ENCODE results near the gene RGS7.

RGS7 gene

DNA sequence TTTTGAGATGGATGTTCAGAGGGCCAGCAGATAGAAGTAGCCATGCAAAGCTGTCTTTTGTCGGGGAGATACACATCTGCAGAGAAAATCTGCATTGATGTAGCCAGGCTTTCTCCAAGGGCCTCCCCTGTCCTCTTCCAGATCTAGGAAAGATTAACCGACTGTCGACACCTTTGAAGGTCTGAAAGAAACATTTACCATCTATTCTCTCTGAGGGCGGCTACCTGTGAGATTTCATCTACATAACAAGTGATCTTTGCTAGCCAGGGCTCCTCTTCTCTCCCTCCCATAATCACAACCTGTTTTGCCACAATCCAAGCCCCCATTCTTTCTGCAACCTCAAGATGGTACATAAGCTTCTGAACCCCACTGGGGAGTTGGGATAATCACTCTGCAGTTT is 193.6 kb downstream of the RGS7 start:
- H3K4me1 ChIP-seq, result no peaks in the 10 kb centered on the region
- no peak overlapping the region for H3K9ac ChIP-seq
- no peaks in the 10 kb centered on the region for H3K27me3 ChIP-seq (ENCODE audit: control insufficient read depth, insufficient read depth, low read length)
- no peaks in the 10 kb centered on the region for H3K9me3 ChIP-seq (ENCODE audit: control insufficient read depth, low read length)
- no peak overlapping the region for H3K27ac ChIP-seq
- no peaks in the 10 kb centered on the region for H3K36me3 ChIP-seq (ENCODE audit: control insufficient read depth, insufficient read depth, low read length)
- no peaks in the 10 kb centered on the region for H3K79me2 ChIP-seq
- H2AFZ ChIP-seq, result no peak overlapping the region
- no peak overlapping the region for H3K4me3 ChIP-seq (ENCODE audit: low read depth, low read length)
- no peak overlapping the region for H3K4me2 ChIP-seq (ENCODE audit: low read length)
- TF ChIP-seq, protein P1, sequence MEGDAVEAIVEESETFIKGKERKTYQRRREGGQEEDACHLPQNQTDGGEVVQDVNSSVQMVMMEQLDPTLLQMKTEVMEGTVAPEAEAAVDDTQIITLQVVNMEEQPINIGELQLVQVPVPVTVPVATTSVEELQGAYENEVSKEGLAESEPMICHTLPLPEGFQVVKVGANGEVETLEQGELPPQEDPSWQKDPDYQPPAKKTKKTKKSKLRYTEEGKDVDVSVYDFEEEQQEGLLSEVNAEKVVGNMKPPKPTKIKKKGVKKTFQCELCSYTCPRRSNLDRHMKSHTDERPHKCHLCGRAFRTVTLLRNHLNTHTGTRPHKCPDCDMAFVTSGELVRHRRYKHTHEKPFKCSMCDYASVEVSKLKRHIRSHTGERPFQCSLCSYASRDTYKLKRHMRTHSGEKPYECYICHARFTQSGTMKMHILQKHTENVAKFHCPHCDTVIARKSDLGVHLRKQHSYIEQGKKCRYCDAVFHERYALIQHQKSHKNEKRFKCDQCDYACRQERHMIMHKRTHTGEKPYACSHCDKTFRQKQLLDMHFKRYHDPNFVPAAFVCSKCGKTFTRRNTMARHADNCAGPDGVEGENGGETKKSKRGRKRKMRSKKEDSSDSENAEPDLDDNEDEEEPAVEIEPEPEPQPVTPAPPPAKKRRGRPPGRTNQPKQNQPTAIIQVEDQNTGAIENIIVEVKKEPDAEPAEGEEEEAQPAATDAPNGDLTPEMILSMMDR (IDR thresholded peaks at IDR 0.05), result no peak

DNA sequence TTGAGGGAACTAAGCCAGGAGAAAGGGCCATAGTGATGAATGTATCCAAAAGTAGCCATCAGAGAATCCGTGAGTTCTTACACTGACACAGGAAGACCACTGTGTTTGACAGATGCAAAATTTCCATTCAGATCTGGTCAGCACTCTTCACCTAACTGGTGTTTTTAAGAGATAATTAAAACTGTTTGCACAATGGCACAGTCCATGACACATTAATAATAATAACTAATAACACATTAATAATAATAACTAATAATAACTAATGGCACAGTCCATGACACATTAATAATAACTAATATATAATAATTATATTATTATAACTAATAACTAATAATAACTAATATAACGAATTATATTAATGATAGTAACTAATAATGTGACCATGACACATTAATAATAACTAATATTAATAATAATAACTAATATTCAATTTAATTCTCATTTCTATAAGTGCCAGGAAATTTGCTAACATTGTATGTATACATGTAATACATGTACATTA is 195.8 kb downstream of the RGS7 start:
- Histone ChIP-seq H2AFZ (no peak overlapping the region), H3K4me2 (ENCODE audit: low read length) (no peak overlapping the region), H3K9me3 (ENCODE audit: control insufficient read depth, low read length) (no peaks in the 10 kb centered on the region), H3K27ac (no peak overlapping the region), H3K27me3 (ENCODE audit: control insufficient read depth, insufficient read depth, low read length) (no peaks in the 10 kb centered on the region), H3K9ac (no peak overlapping the region), H3K4me1 (no peaks in the 10 kb centered on the region), H3K4me3 (ENCODE audit: low read depth, low read length) (no peak overlapping the region), H3K36me3 (ENCODE audit: control insufficient read depth, insufficient read depth, low read length) (no peaks in the 10 kb centered on the region), H3K79me2 (no peaks in the 10 kb centered on the region)
- TF ChIP-seq, protein P1 (IDR thresholded peaks at IDR 0.05), result no peak

DNA sequence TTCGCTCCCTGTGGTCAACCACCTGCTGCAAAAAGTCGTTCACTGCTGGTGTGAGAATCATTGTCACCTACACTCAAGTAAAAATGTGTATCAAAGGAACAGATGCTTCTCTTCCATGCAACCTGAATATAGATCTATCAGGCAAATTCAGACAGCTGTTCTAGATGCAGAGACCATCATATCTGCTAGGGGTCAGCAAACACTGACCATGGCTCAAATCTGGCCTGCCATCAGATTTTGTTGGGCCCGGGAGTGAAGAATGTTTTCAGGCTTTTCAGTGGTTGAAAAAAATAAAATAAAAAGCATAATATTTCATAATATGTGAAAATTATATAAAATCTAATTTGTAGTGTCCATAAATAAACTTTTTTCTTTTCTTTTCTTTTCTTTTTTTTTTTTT is 199.6 kb downstream of the RGS7 start:
- Histone ChIP-seq H3K36me3 (ENCODE audit: control insufficient read depth, insufficient read depth, low read length) (no peaks in the 10 kb centered on the region), H3K4me2 (ENCODE audit: low read length) (no peak overlapping the region), H3K27me3 (ENCODE audit: control insufficient read depth, insufficient read depth, low read length) (no peaks in the 10 kb centered on the region), H3K27ac (no peak overlapping the region), H3K9me3 (ENCODE audit: control insufficient read depth, low read length) (no peaks in the 10 kb centered on the region), H3K9ac (no peak overlapping the region), H2AFZ (no peak overlapping the region), H3K4me1 (no peaks in the 10 kb centered on the region), H3K4me3 (ENCODE audit: low read depth, low read length) (no peak overlapping the region), H3K79me2 (no peaks in the 10 kb centered on the region)
- TF ChIP-seq, protein P1 (IDR thresholded peaks at IDR 0.05), result no peak

DNA sequence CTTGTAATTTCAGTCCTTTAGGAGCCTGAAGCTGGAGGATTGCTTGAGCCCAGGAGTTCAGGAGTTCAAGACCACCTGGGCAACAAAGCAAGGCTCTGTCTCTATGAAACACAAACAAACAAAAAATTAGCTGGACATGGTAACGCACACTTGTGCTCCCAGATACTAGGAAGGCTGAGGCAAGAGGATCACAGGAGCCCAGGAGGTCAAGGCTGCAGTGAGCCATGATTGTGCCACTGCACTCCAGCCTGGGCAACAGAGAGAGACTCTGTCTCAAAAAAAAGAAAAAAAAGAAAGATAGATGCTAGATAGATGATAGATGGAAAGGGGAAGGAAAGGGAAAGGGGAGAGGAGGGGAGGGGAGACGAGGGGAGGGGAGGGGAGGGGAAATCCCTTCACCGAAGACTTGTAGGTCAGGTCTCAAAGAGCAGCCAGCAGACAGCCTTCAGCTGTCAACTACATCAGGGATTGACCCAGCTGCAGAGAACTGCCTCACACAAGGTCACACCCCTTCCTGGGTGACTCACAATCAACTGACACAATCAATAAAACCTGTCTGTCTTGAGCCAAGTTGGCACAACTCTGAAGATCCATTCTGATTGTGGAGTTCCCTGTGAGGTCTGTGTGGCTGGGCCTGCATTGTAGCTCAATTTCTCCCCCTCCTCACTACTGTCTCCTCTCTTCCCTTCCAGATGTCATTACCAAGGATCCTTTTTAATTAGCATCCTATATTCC is 200.6 kb downstream of the RGS7 start:
- Histone ChIP-seq H3K4me3 (ENCODE audit: low read depth, low read length) (no peak overlapping the region), H3K9me3 (ENCODE audit: control insufficient read depth, low read length) (no peaks in the 10 kb centered on the region), H3K9ac (no peak overlapping the region), H3K27me3 (ENCODE audit: control insufficient read depth, insufficient read depth, low read length) (no peaks in the 10 kb centered on the region), H2AFZ (no peak overlapping the region), H3K4me2 (ENCODE audit: low read length) (no peak overlapping the region), H3K4me1 (no peaks in the 10 kb centered on the region), H3K36me3 (ENCODE audit: control insufficient read depth, insufficient read depth, low read length) (no peaks in the 10 kb centered on the region), H3K27ac (no peak overlapping the region), H3K79me2 (no peaks in the 10 kb centered on the region)
- TF ChIP-seq, protein P1 (IDR thresholded peaks at IDR 0.05), result no peak

DNA sequence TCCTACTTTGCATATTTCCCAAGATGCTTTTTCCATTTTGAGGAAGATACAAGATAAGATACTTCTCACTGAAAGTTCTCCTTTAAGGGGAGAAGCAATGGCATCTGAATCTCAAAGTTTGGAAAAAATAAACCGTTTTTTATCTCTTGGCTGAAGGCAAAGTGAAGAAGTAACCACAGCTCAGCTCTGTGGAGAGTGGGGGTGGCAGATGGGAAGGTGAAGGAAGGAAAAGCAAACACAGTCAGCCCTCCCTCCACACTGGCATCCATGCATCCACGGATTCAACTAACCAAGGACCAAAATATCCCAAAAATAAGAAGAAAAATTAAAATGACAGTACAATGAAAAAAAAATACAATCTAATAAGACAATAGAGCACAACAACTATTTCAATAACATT is 211.1 kb downstream of the RGS7 start:
- no peaks in the 10 kb centered on the region for H3K9me3 ChIP-seq (ENCODE audit: control insufficient read depth, low read length)
- TF ChIP-seq, protein P1 (IDR thresholded peaks at IDR 0.05), result no peak
- H3K4me2 ChIP-seq (ENCODE audit: low read length), result no peak overlapping the region
- no peaks in the 10 kb centered on the region for H3K79me2 ChIP-seq
- H3K27ac ChIP-seq, result no peak overlapping the region
- no peak overlapping the region for H3K9ac ChIP-seq
- no peaks in the 10 kb centered on the region for H3K27me3 ChIP-seq (ENCODE audit: control insufficient read depth, insufficient read depth, low read length)
- H3K4me3 ChIP-seq (ENCODE audit: low read depth, low read length), result no peak overlapping the region
- no peaks in the 10 kb centered on the region for H3K36me3 ChIP-seq (ENCODE audit: control insufficient read depth, insufficient read depth, low read length)
- H3K4me1 ChIP-seq, result no peaks in the 10 kb centered on the region
- H2AFZ ChIP-seq, result no peak overlapping the region

Data from parathyroid adenoma (tissue), 2 donors.